A673 (cell line): Measurements from ENCODE around the gene PCNX3.

ENCODE experiments used
- EZH2 ChIP-seq: fragments of 200-600 bp; sonication (generic); IDR thresholded peaks from 2 replicates; pipeline ENCODE4 v1.6.1; 2017; ENCODE audit warnings: borderline replicate concordance, low read depth, mild to moderate bottlenecking, mixed read lengths, antibody characterized with exemption, low read length; ENCODE audit not compliant: poor library complexity, severe bottlenecking
- TF ChIP-seq, protein P1 (sequence below): fragments of 300-800, 200-600 bp; sonication (generic); conservative IDR thresholded peaks from 2 replicates; pipeline ENCODE4 v1.5.1; 2017; ENCODE audit warnings: low read depth, mild to moderate bottlenecking, antibody characterized with exemption, low read length, moderate library complexity, mixed read lengths

DNA sequence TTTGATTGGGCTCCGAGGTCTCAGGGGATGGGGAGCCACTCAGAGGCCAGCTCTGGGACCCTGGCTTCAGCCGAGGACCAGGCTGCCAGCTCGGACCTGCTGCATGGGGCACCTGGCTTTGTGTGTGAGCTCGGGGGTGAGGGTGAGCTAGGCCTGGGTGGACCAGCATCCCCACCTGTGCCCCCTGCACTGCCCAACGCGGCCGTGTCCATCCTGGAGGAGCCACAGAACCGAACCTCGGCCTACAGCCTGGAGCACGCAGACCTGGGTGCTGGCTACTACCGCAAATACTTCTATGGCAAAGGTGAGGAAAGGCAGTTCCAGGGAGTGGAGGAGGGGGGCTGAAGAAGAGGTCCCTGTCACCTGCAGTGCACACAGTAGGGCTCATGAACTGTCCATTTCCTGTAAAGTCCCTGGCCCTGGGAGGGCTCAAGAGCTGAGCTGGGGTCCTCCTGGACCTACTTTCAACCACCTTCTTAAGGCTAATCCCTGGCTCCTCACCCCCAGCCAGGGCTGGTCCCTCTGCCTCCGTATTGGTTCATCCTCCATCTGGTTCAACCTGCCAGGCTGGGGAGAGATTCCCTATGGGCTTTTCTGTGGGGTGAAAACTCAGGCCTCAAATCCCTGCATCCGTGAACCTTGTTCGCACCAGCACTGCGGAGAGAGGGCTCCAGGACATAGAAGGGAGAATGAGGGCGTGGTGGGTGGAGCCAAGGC lies 25.9 kb downstream of the PCNX3 start:
- TF ChIP-seq, protein P1, sequence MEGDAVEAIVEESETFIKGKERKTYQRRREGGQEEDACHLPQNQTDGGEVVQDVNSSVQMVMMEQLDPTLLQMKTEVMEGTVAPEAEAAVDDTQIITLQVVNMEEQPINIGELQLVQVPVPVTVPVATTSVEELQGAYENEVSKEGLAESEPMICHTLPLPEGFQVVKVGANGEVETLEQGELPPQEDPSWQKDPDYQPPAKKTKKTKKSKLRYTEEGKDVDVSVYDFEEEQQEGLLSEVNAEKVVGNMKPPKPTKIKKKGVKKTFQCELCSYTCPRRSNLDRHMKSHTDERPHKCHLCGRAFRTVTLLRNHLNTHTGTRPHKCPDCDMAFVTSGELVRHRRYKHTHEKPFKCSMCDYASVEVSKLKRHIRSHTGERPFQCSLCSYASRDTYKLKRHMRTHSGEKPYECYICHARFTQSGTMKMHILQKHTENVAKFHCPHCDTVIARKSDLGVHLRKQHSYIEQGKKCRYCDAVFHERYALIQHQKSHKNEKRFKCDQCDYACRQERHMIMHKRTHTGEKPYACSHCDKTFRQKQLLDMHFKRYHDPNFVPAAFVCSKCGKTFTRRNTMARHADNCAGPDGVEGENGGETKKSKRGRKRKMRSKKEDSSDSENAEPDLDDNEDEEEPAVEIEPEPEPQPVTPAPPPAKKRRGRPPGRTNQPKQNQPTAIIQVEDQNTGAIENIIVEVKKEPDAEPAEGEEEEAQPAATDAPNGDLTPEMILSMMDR, result no peak
- TF ChIP-seq EZH2, result no peak
